OCI-M2 (cell line): ENCODE results near the gene RHOT2.
"Not testable (repeated sequence)": the region's sequence is repeated elsewhere in the genome, so short reads cannot be mapped to it uniquely, and the experiment has no call there.

Experiments used
- DNase-seq: peaks from one replicate; lab custom pipeline; 2025; ENCODE audit not compliant: unreplicated experiment; lab: John Stamatoyannopoulos, UW

The RHOT2 gene

GRCh38 chr16:680967-681745, 13.2 kb downstream of the RHOT2 start:
- no peak for DNase-seq

- no peak for DNase-seq
Measured at GRCh38 chr16:681746-682427, 14.0 kb downstream of the RHOT2 start.

- DNase-seq = no peak
Measured at GRCh38 chr16:682493-683395, 14.8 kb downstream of the RHOT2 start.

GRCh38 chr16:683396-684070, 15.6 kb downstream of the RHOT2 start:
- no peak for DNase-seq

- no peak for DNase-seq
Measured at GRCh38 chr16:684071-684794, 16.3 kb downstream of the RHOT2 start, which contains the start of gene JMJD8. JMJD8 (minus strand) TSS chr16:684334; CDS start chr16:684319, 15 bp downstream.

- DNase-seq = no peak
Measured at GRCh38 chr16:684961-685696, 17.2 kb downstream of the RHOT2 start.

GRCh38 chr16:685967-686366, 18.0 kb downstream of the RHOT2 start:
- no peak for DNase-seq

- DNase-seq = no peak
Measured at GRCh38 chr16:686459-687260, 18.7 kb downstream of the RHOT2 start.

GRCh38 chr16:687499-687898, 19.6 kb downstream of the RHOT2 start:
- no peak for DNase-seq

- no peak for DNase-seq
Measured at GRCh38 chr16:689175-689897, 21.4 kb downstream of the RHOT2 start.

- not testable (repeated sequence) for DNase-seq
Measured at GRCh38 chr16:691242-691641, 23.3 kb downstream of the RHOT2 start.

GRCh38 chr16:692356-693108, 24.6 kb downstream of the RHOT2 start:
- DNase-seq = no peak

- DNase-seq = no peak
Measured at GRCh38 chr16:693364-693763, 25.4 kb downstream of the RHOT2 start.

- DNase-seq = no peak
Measured at GRCh38 chr16:693766-694165, 25.8 kb downstream of the RHOT2 start.

GRCh38 chr16:694187-694862, 26.4 kb downstream of the RHOT2 start:
- no peak for DNase-seq

- DNase-seq = no peak
Measured at GRCh38 chr16:694863-695354, 27.0 kb downstream of the RHOT2 start.
